ENCODE measurements around the gene TRAPPC2B.

- TF ChIP-seq EZH2 (IDR thresholded peaks at IDR 0.05; ENCODE audit: borderline replicate concordance) (no peak), CTCF (IDR thresholded peaks at IDR 0.05; ENCODE audit: poor library complexity) (no peak)
Observed at GRCh38 chr19:57342582-57342981, 20.8 kb upstream of the TRAPPC2B start.
